Measurements from ENCODE around the gene INTS6L.
"Not testable (repeated sequence)": the region's sequence is repeated elsewhere in the genome, so short reads cannot be mapped to it uniquely, and the experiment has no call there.

Gene INTS6L

GRCh38 chrX:135596495-135596894 is 76.0 kb downstream of the INTS6L start:
- DNase-seq (ENCODE audit: low read depth, low spot score): no peak

- DNase-seq (ENCODE audit: low read depth, low spot score): no peak
Measured at GRCh38 chrX:135605906-135606305, 85.4 kb downstream of the INTS6L start.

GRCh38 chrX:135624408-135625204 is 104.1 kb downstream of the INTS6L start:
- DNase-seq (ENCODE audit: low read depth, low spot score): not testable (repeated sequence)

- DNase-seq (ENCODE audit: low read depth, low spot score): no peak
Measured at GRCh38 chrX:135625995-135626394, 105.5 kb downstream of the INTS6L start.

DNA sequence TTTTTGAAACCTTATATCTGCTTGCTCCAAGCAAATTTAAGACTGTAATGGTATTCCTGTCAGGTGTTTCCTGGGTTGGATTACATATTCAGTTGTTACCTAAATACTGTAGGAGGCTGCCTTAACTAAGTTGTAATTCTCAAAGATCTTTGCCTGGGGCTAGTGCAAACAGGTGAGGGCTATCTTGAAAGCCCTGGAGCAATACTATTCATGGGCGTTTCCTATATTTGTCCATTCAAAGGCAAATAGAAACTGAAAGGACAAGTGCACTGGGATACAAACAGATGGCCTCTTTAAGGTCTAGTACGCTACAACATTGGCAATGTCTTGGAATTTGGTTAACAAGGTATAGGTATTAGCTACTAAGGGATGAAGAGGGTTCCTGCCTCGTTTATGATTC is 108.9 kb downstream of the INTS6L start:
- no peak for DNase-seq (ENCODE audit: low read depth, low spot score)

All from brain pericyte (primary cell).